Medulla oblongata (tissue), 1 donor: ENCODE results near the gene LASP1.

Experiments used
- DNase-seq: peaks from one replicate; pipeline ENCODE4 v3.0.0-alpha.2; 2015; ENCODE audit errors: extremely low spot score

The LASP1 gene

DNA sequence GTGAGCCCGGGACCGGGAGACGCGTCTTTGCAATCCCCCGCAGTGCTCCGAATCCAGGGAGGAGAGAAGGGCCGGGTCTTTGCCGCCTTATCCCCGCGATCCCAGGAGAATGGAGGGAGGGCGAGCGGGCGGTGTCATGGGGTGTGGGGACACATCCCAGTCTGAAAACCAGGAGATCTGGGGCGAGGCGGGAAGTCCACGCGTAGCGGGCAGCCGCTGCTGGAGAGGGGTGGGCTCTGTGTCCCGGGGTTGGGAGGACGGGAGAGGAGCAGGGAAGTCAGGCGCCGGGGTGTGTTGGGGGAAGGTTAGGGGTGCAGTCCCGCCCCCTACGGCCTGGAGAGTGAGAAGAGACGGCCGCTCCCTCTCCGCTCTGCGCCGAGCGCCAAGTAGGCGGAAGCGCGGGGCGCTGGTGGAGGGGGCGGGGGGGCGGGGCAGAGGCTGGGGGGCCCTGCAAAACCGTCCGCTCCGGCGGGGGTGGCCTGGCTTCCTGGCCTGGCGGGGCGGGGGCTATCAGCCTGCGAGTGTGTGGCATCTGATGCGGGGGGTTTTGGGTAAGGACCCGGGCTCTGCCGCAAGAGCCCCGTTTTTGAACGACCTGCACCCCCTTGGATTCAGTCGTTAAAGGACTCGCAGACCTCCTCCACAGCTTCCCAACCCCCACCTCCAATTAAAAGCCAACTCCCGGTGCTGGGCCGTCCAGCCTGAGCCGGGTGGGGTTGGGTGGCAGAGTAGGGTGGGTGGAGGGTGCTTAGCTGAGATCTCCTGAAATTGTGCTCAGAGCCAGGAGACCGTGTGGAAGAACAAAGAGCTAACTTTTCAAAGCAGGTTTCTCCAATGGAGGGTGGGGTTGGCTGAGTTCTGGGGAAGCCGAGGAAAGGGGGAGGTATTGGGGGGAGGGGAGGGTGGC lies 654 bp downstream of the LASP1 start:
- DNase-seq: peak; percentile 71

DNA sequence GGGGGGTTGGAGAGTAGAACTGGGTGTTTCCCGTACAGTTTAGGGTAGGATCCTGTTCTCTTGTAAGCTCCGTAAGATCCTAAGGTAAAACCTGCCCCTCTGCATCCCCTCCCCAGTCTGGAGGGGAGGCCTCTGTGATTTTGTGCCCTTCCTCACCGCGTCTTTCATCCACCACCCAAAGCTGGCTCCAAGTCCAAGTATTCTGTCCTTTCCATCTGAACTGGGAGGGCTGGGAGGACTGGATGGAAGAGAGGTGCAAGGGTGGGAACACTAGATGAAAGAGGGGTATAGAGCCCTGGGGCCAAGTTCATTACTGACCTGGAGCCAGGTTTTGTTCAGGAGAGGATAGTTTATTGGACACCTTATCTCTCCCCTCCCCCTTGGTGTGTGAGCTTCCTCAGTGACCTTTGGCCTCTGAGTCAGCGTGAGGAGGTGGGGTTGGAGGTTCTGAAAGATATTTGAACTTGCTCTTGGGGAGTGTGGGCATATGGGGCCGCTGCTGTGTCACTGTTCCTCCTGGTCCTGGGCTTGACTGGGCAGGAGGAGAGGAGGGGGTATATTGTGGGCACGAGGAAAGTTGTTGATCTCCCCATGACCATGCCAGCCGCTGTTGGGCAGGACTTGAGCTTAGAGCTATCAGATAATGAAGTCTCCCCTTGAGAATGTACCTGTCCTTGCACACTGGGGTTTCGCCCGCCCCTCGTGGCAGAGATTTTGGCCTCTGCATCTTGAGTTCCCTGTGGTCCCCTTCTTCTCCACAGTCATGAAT lies 1.6 kb downstream of the LASP1 start:
- peak; percentile 63 for DNase-seq

DNA sequence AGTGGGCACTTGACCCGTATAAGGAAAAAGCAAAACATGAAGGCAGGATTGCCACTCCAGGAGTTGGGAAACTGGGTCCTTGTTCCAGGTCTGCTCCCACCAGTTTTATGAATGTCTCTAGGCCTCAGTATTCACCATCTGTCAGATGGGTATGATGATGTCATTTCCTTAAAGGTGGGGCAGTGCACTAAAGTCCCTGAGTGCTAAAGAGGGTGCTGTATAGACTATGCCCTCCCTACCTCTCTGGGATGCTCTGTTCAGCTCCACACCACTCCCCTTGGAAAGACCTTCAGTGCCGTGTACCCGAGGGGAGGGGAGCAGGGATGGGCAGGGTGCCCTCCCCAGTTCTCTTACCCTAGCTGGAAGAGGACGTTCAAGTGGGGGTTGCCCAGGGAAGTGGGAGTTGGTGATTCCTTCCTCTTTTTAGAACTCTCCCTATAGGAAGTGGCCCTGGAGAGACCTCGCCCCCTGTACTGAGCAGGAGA lies 2.2 kb downstream of the LASP1 start:
- no peak for DNase-seq

DNA sequence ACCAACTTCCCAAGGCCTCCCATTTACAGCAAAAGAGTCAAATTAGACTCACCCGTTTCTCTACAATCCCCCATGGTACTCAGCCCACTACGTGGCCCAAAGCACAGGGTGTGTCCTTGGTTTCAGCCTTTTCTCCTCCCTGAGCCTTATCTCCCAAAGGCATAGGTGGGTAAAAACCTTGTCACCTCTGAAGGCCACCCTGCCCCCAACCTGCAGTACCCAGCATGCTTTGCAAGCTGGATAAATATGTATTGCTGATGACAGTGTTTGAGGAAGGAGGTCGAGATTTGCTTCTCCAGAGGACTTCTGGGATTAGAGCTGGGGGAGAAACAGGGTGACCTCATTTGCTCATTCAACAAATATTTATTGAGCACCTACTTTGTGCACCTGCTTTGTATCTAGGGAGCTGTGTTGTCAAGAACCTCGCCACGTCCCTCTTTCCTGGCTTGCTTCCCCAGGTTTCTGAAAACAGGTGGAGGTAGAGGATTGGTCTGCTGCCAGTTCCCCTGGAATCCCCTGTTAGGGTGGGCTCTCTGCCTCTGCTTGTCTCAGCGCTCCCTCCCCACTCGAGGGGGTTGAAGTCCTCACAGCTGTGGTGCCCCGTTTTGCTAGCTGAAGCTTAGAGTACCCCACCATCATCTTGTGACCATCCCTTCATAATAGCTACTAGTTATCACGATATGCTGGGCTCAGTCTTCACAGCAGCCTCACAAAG lies 3.0 kb downstream of the LASP1 start:
- DNase-seq: no peak

DNA sequence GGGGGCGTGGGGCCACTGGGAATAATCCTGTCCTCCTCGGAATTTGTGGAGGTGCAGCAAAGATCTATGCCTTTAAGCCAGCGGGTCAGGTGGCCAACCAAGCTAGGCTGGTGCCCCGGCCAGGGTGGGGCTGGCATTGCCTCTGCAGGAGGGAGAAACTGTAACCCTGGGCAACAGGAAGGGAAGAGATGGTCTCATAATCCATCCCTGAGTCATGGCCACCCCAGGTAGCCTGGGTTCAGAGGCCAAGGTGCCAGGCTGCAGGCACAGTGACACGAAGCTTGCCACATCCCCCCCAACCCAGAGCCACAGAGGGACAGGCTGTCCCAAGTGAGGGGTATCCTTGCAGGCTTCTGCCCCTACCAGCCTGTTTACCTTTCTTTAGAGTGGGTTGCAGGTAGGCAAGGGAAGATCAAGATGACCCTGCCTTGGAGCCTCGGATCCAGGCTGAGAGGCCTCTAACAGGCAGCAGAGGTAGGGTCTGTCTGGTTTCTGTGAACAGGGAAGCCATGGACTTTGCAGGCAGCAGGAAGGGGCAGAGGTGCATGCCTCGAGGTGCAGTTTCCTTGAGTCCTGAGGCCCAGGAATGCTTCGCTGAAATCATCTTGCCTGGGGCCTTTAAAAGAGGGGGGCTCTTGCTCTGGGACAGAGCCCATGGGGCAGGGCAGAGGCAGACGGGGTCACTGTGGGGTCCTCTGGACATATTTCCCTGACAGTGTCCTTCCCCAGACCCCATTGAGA lies 4.0 kb downstream of the LASP1 start:
- no peak for DNase-seq

DNA sequence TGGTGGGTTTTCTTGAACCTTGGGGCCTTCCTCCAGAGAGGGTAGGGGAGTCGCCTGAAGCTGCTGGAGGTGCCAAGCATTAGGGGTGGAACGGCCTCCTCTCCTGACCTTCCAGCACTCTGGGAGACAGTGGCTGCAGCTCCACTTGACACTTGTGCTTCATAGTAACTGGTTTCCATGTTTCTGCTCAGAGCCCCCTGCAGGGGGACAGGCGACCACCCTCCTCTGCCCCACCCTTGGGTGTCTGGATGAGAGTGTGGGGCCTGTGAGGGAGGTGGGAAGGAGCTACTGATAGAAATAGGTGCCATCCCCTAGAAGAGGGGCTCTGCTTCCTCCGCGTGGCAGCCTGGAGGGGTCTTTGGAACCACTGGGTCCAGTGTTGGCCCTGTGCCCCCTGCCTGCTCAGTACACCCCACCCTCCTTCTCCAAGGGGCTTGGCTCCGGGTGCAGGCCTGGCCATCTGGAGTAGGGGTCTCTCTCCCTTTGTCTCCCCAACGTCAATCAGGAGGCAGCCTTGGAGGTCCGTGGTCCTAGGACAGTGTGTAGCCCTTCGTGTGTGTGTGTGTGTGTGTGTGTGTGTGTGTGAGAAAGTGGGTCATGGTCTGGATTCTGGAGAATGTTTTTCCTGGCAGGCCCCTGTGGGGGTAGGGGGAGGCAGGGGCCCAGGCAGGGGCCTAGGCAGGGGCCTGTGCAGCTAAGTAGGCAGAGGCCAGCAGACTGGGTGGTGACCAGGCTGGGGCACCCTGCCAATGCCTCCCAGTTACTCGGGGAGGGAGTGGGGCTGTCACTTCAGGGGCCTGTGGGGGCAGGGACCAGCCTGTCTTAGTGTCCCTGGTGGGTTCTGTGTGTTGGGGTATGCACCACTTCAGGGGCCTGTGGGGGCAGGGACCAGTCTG lies 4.9 kb downstream of the LASP1 start:
- peak; percentile 27 for DNase-seq

DNA sequence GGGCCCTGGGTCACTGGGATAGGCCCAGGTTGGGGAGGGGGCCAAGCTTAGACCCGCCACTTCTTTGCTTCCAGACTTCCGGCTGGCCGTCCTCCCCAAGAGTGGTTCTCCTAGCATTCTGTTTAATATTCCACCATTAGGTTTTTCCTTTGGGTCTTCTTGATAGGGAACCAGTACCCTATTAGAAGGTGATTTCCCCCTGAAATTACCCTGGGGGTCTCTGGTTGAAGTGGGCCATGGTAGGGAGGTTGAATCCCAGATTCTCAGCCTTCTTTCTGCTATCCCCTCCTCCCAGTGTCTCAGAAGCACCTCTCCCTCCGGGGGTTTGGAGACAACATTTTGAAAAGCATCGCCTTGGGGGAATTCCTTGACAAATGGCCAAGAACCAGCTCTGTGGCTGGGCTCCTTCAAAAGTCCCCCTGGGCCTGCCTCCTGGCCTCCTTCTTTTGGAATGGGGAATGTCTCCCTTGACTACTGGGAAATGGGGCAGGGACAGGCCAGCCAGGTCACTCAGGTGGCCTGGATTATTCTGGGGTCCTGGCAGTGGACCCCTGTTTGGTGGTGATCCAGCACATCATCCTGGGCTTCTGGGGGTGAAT lies 5.7 kb downstream of the LASP1 start:
- no peak for DNase-seq

DNA sequence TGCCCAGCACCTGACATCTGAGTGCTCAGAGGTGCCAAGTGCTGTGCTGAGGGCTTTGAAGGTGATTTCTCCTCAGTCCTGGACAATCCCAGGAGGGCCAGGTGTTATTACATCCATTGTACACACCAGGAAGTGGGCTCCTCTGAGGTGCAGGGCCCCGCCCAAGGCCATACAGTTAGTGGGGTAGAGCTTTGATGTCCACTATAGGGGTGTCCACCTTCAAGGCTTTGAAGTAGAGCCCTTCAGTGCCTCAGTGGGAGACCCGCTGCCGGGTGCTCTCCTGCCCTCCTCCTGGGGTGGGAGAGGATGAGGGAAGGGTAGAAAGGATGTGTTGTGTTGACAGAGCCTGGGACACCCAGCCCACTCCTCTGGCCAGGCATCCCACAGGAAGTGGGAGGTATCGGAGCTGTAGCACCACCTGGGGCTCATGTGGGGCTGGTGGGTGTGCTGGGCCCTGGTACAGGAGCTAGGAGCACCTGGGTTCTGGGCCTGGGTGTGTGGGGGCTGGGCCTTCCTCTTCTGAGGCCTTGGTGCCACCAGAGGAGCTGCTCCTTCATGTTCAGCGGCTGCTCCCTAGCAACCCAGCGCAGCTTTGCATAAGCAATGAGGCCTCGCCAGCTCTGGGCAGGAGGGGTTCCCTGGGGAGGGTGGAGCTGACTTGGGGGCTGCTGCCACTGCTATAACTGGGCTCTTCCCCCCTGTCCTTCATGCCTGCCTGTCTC lies 7.4 kb downstream of the LASP1 start:
- DNase-seq: peak; percentile 60

DNA sequence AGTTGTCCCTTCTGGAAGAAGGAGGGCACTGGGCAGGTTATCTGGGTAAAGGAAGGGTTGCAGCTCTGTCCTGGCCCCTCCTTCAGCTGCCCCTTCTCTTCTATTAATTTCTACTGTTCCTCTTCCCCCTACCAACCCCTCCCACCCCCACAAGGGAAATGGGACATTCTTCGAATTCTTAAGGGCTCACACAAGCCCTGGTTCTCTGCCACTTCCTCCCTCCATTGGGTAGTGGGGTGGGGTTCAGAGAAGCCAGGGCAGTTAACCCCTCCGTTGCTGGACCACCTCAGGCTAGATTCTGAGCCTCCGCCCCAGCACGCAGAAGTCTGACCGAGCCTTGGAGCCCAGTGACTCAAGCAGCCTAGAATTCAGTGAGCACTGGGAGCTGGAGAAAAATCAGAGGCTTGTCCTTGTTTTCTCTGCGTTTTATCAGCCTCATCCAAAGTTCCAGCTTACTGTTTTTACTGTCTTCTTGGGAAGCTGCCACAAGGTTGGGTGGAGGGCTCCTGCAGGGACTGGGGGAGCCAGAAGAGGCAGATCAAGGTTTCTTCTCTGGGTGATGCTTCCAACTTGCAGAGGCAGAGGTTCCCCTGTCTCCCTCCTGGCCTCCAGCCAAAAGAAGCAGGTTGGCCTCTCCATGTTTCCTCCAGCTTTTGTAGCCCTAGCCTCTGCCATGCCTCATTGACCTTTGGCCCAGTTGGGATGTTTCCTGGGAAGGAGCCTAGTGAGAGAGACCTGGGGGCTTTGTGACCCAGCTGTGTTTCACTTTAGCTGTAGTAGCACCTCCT lies 10.2 kb downstream of the LASP1 start:
- peak; percentile 46 for DNase-seq

DNA sequence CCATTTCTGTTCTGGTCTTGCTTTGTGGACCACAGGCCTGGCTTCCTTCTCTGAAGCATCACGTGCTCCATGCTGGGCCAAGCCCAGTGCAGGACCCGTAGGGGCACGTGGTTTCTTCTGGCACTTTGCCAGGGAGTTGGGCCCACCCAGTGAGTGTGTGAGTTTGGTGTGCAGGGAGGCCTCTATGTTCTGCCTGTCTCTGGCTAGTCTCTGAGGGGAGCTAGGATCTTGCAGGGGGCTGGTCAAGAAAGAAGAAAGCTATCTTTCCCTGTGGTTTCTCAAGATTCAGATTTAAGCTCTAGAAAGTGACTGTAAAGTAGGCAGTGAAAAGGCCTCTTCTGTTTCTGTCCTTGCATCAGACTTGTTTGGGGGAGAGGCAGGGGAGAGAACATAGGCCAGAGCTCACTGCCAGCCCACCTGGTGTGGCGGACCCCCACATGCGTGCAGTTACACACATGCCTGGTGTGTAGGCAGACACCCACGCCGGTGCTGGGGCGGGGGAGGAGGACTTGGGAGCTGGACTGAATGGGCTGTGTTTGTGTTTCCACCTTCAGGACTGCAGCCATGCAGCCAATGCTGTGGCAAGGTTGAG lies 11.8 kb downstream of the LASP1 start:
- DNase-seq: peak; percentile 56

DNA sequence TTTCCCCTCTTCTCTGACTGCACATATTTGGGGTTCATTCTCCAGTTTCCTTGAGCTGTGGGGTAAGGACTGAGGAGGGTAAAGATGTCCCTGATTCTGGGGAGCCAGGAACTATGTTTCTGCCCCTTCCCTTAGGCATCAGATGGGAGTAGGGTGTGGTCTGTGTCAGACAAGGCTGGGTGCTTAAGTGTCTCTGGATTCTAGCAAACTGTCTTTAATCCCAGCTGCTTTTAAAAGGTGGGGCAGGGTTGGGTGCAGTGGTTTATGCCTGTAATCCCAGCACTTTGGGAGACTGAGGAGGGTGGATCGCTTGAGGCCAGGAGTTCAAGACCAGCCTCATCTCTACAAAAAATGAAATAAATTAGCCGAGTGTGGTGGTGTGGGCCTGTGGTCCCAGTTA lies 13.0 kb downstream of the LASP1 start:
- no peak for DNase-seq

DNA sequence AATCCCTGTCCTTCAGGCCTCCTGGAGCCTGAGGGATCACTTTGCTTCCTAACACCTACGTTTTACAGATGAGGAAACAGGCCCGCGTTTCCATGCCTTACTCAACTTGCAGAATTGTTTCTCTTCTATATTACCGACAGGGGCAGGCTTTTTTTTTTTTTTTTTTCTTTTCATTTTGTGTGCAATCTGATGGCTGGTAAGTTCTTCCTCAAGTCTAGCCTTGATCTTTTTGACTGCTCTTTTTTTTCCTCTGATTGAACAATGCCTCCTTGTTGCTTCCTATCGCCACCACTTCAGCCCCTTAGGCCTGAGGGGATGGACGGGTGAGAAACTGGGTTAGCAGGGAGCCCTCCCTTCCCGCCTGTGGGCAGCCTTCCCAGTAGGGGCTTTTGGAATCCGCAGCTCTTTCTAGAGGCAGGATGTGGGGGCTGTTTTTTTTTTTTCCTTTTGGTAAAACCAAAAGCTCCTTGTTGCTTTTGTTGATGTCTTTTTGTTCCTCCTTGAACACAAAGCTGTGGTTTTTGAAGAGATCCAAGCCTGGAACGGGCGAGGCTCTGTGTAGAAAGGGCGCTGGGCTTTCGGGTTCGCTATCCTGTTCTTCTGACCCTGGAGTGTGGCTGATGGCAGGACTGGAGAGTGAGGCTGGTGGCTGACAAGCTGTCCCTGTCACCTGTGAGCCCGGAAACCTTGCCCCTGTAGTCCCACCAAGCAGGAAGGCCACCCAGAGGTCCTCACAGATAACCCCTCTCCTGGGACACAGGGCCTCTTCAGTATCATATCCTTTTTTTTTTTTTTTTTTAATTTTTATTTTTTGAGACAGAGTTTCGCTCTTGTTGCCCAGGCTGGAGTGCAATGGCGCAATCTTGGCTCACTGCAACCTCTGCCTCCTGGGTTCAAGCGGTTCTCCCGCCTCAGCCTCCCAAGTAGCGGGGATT lies 14.0 kb downstream of the LASP1 start:
- peak; percentile 29 for DNase-seq

DNA sequence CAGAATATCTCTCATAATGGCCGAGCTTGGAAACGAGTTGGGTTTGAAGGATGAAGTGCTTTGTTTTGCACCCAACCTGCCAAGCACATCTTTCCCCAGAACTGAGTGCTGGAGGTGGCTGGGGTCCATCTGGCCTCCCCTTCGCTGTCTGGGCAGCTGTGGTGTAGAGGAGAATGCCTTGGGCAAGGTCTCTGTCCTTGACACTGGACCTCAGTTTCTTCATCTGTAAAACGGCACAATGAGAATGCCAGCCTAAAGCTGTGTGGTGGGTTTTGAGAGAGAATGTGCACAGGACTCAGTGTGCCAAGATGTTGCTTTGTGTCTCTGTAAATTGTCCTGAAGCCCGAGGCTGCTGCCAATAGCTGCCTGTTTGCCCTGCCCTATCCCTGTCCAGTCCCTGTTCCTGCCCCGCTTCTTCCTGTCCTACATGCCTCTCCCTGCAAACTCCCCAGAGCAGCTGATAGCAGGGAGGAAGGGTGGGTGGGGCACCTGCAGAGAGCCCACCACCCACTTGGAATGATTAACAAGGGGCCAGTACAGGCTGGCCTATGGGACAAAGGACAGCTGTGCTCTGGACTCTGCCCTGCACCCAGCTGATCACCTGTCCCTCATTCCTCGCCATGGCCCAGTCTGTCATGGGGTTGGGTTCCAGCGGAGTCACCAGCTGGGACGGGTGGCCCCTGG lies 15.3 kb downstream of the LASP1 start:
- DNase-seq: no peak

DNA sequence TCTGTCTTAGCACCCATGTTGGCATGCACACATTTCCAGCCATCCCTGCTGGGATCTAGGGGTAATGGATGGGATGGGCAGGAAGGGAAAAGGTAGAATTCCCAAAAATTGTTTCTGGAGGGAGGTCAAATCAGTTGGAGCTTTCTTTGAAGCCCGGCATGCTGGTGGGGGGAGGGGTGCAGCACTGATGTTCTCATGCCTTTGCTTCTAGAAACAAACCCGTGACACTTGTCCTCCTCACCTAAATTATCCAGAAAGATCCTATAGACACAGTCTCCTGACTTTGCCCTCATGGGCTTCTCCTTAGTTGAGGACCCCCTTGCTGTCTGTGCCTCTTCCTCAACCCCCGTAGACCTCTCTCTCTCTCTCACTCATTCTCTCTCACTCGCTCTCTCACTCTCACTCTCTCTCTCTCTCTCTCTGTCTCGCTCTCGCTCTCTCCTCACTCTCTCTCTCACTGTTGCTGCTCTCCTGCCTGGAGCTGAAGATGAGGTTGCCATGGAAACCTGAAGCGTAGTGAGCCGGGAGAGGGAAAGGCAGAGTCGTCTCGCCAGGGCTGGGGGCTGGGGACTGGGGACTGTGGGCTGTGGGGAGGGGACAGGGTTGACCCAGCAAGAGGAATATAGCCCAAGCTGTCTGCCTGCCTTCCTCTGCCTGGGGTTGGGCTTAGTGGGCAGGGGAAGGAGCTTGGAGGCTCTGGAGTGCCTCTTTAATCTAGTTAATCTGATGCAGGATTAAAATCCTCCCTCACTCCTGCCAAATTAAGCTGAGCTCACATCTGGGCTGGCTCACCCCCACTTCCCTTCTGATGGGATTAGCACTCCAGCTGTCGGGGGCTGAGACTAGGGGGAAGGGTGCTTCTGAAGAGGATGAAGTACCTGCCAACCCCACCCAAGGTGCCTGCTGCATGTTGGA lies 16.1 kb downstream of the LASP1 start:
- peak; percentile 83 for DNase-seq

DNA sequence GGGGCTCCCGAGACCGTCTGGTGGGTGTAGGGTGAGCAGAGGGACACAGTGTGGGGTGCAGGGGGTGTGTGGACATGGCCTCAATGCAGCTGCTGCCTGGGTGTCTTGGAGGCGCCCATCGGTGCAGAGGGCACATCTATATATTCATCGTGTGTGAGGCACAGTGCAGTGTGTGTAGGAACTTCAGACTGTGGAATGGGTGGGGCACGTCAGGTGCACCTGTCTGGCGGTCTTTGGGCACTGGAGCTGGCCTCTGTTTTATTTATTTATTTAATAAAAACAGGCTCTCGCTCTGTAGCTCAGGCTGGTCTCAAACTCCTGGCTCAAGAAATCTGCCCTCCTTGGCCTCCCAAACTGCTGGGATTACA lies 16.8 kb downstream of the LASP1 start:
- DNase-seq: no peak
